HUES48 (cell line): ENCODE measurements around the gene NEURL4.
"Not testable (repeated sequence)": the region's sequence is repeated elsewhere in the genome, so short reads cannot be mapped to it uniquely, and the experiment has no call there.

Experiments
- H3K27ac ChIP-seq: one replicate; pipeline ENCODE4 v1.7.0; 2013; ENCODE audit warnings: low read depth, low read length, inconsistent platforms
- H3K27me3 ChIP-seq: 2 replicates; pipeline ENCODE4 v1.6.1; 2013; ENCODE audit warnings: mild to moderate bottlenecking, low read length; ENCODE audit not compliant: control insufficient read depth, insufficient read depth
- H3K36me3 ChIP-seq: 2 replicates; pipeline ENCODE4 v1.6.1; 2013; ENCODE audit warnings: low read length; ENCODE audit not compliant: control insufficient read depth, insufficient read depth
- H3K4me1 ChIP-seq: 2 replicates; pipeline ENCODE4 v1.6.1; 2013; ENCODE audit warnings: mild to moderate bottlenecking, low read length; ENCODE audit not compliant: control insufficient read depth, insufficient read depth
- H3K4me3 ChIP-seq: 2 replicates; pipeline ENCODE4 v1.5.1; 2013; ENCODE audit warnings: mild to moderate bottlenecking, low read depth, low read length
- H3K9ac ChIP-seq: 2 replicates; pipeline ENCODE4 v1.6.1; 2013; ENCODE audit warnings: mild to moderate bottlenecking, low read depth, low read length, moderate library complexity
- H3K9me3 ChIP-seq: 2 replicates; pipeline ENCODE4 v1.6.1; 2013; ENCODE audit warnings: low read length; ENCODE audit not compliant: control insufficient read depth, insufficient read depth

The NEURL4 gene

DNA sequence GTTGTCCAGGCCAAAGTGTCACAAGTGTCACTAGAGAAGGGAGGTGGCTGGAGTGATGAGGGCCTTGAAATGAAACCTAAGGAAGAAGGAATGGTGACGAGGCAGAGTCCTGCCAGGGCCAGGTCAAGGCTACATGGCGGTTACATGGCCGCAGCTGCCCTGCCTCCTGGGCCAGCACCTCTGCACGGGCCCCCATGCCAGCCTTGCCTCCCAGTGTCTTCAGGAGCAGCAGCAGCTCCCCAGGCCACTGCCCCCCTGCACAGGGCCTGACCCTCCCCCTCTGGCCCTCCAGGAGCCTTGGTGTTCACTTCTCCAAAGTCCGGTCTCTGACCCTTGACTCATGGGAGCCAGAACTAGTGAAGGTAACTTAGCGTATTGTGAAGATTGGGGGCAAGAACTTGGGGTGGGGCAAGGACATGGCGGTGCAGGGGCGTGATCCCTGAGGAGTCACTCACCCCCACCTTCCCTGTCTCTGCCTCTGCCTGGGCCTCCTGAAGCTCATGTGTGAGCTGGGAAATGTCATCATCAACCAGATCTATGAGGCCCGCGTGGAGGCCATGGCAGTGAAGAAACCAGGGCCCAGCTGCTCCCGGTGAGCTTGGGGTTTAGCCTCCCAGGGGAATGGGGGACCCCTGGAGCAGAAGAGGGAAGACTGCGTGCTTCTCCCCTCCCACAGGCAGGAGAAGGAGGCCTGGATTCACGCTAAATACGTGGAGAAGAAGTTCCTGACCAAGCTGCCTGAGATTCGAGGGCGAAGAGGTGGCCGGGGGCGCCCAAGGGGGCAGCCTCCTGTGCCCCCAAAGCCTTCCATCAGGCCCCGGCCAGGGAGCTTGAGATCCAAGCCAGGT is 18.7 kb upstream of the NEURL4 start:
- Histone ChIP-seq H3K4me1 (peaks cover 9% of the 10 kb centered on the region), H3K27ac (no peak overlapping the region), H3K9ac (no peak overlapping the region), H3K27me3 (peaks cover 3% of the 10 kb centered on the region), H3K9me3 (no peaks in the 10 kb centered on the region), H3K36me3 (no peaks in the 10 kb centered on the region), H3K4me3 (no peak overlapping the region)

DNA sequence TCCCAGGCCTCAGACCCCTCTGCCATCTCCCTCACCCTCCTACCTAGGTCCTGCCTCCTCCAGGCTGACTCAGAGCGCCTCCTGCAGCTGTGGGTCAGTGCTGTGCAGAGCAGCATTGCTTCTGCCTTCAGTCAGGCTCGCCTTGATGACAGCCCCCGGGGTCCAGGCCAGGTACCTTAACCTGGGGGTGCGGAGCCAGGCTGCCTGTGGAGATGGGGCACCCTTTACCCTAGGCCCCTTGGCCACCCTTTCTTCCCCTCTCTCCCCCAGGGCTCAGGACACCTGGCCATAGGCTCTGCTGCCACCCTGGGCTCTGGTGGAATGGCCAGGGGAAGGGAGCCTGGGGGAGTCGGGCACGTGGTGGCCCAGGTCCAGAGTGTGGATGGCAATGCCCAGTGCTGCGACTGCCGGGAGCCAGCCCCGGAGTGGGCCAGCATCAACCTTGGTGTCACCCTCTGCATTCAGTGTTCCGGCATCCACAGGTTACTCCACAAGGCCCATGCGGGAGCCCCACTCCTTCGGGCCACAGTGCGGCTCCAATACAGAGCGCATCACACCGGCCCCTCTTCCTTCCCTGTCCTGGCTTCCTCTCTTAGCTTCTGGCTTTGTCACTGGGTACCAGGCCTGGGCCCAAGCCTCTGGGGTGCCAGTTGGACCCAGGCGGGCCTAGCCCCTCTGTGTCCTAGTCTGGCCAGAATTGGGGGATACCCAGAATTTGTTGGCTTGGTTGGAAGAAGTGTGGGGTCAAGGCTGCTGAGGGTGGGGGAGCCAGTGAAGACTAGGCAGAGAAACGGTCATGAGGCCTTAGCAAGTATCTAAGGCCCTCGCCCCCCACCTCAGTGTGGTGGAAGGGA is 17.9 kb upstream of the NEURL4 start:
- Histone ChIP-seq H3K4me3 (no peak overlapping the region), H3K27ac (no peak overlapping the region), H3K36me3 (no peaks in the 10 kb centered on the region), H3K9me3 (no peaks in the 10 kb centered on the region), H3K9ac (no peak overlapping the region), H3K27me3 (peaks cover 3% of the 10 kb centered on the region), H3K4me1 (peaks cover 9% of the 10 kb centered on the region)

GRCh38 chr17:7343250-7343649 is 14.1 kb upstream of the NEURL4 start:
- Histone ChIP-seq H3K4me3 (no peak overlapping the region), H3K4me1 (no peaks in the 10 kb centered on the region), H3K9me3 (no peaks in the 10 kb centered on the region), H3K27ac (no peak overlapping the region), H3K36me3 (no peaks in the 10 kb centered on the region), H3K9ac (no peak overlapping the region), H3K27me3 (no peaks in the 10 kb centered on the region)

GRCh38 chr17:7341842-7342241 is 12.7 kb upstream of the NEURL4 start:
- no peaks in the 10 kb centered on the region for H3K27me3 ChIP-seq
- no peak overlapping the region for H3K9ac ChIP-seq
- no peak overlapping the region for H3K4me3 ChIP-seq
- H3K4me1 ChIP-seq: peaks cover 6% of the 10 kb centered on the region; the same call in 1 of the 2 replicates
- no peaks in the 10 kb centered on the region for H3K36me3 ChIP-seq
- no peaks in the 10 kb centered on the region for H3K9me3 ChIP-seq
- H3K27ac ChIP-seq: no peak overlapping the region

- Histone ChIP-seq H3K9me3 (no peaks in the 10 kb centered on the region), H3K4me1 (peaks cover 11% of the 10 kb centered on the region; the same call in 1 of the 2 replicates), H3K27ac (no peak overlapping the region), H3K9ac (no peak overlapping the region), H3K4me3 (no peak overlapping the region), H3K36me3 (no peaks in the 10 kb centered on the region), H3K27me3 (no peaks in the 10 kb centered on the region)
Observed at GRCh38 chr17:7340179-7340578, 11.0 kb upstream of the NEURL4 start.

- peaks cover 11% of the 10 kb centered on the region; the same call in 1 of the 2 replicates for H3K4me1 ChIP-seq
- H3K36me3 ChIP-seq: not testable (repeated sequence)
Observed at GRCh38 chr17:7337600-7337999, 8.5 kb upstream of the NEURL4 start.

DNA sequence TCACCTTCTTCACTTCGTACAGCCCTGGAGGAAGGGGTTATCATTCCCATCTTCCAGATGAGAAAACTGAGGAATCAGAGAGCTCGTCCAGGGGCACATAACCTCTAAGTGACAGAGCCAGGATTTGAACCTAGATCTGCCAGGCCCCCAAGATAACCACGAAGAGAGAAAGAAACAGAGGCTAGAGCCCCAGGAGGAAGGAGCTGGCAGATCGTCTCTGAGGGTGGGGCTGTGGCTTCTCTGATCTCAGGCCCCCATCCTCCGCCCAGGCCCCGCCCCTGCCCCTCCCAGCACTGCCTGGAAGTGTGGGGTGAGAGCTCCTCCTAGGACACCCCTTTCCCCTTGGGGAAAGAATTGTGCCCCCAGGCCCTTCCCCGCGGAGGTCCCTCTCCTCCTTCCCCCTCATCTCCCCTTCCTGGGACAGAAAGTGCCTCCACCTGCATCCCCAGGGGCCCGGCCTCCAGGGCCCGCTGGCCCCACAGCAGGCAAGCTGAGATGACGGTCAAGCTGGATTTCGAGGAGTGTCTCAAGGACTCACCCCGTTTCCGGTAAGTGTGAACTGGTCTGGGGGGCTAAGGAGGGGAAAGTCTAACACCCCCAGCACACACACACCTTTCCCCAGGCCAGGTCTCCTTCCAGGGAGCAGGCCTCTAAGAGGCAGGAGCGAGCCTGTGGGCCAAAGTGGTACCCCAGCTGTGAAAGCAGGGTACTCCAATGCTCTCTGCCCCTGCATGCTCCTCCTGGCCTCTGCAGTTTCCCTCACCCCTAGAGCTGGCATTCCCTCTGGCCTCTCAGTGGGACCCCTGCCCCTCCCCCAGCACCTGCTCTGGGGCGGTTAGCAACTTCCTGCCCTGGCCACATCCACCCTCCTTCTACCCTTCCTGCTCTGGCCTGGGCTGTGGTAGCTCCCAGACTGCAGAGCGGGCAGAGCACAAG is 7.4 kb upstream of the NEURL4 start, which contains the start of gene ACAP1:
ACAP1 (plus strand) TSS at position 290 of the 936 bp plus-strand sequence; CDS start at position 496, 206 bp downstream.
- peak within 1 kb of the TSS; percentile 5; the same call in 1 of the 2 replicates for H3K9ac ChIP-seq
- H3K27ac ChIP-seq: peak within 1 kb of the TSS; percentile 77
- no peaks in the 10 kb centered on the region for H3K9me3 ChIP-seq
- peak within 1 kb of the TSS; percentile 41 for H3K4me3 ChIP-seq
- no peaks in the 10 kb centered on the region for H3K27me3 ChIP-seq
- no peaks in the 10 kb centered on the region for H3K36me3 ChIP-seq
- H3K4me1 ChIP-seq: peaks cover 11% of the 10 kb centered on the region; the same call in 1 of the 2 replicates

More at GRCh38 chr17:7337600-7337999, 8.5 kb upstream of the NEURL4 start:
- not testable (repeated sequence) for H3K27me3 ChIP-seq, H3K9me3 ChIP-seq, H3K9ac ChIP-seq, H3K4me3 ChIP-seq, H3K27ac ChIP-seq

GRCh38 chr17:7335765-7336164 is 6.6 kb upstream of the NEURL4 start:
- H3K27ac ChIP-seq, H3K27me3 ChIP-seq, H3K4me3 ChIP-seq, H3K36me3 ChIP-seq, H3K9me3 ChIP-seq, H3K9ac ChIP-seq: not testable (repeated sequence)
- peaks cover 14% of the 10 kb centered on the region; the same call in 1 of the 2 replicates for H3K4me1 ChIP-seq

DNA sequence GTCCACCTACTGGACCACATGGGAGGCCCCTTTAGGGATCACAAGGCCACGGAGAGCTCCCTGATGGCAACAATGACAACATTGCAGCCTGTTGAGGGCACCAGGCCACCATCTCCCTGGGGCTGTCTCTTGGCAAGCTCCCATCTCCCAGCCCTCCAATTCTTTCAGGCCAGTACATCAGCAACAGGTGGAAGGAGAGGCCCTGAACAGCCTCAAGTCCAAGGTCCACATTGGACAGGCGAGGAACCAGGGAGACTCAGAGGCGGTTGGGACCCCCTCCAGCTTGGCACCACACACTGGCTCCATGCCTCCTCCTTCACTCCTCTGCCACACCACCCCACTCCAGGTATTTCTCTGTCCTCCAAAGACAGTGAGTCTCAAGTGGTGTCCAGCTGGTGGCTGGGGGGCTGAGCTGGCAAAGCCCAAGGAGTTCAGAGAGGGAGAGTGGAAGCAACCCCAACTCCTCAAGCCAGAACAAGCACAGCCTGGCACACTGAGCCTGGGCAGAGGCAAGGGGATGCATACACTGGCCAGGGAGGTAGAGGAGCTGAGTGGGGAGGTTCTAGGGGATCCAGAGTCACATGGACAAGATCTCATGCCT is 5.9 kb upstream of the NEURL4 start:
- Histone ChIP-seq H3K36me3 (no peaks in the 10 kb centered on the region), H3K4me1 (peaks cover 18% of the 10 kb centered on the region; the same call in 1 of the 2 replicates), H3K4me3 (no peak overlapping the region), H3K9me3 (no peaks in the 10 kb centered on the region), H3K9ac (no peak overlapping the region), H3K27ac (no peak overlapping the region), H3K27me3 (no peaks in the 10 kb centered on the region)

GRCh38 chr17:7332600-7333069 is 3.5 kb upstream of the NEURL4 start:
- H3K27me3 ChIP-seq, H3K27ac ChIP-seq, H3K4me3 ChIP-seq, H3K36me3 ChIP-seq, H3K9me3 ChIP-seq, H3K9ac ChIP-seq: not testable (repeated sequence)
- H3K4me1 ChIP-seq: peaks cover 22% of the 10 kb centered on the region; the same call in 1 of the 2 replicates
